Smooth muscle cell (in vitro differentiated cells): Measurements from ENCODE around the gene GABRB2. TPM values are rescaled to one million over a fixed set of nuclear protein-coding genes. Genes with fewer than 3 reads are reported as not detected.

ENCODE experiments used
- DNase-seq: peaks from one replicate; lab custom pipeline; 2025; ENCODE audit not compliant: unreplicated experiment; lab: John Stamatoyannopoulos, UW
- H2AFZ ChIP-seq: fragments of 200-600 bp; sonication (generic); 2 replicates; pipeline ENCODE4 v1.6.0; 2016; ENCODE audit warnings: antibody characterized with exemption, low read depth, mild to moderate bottlenecking
- H3F3A ChIP-seq: fragments of 200-600 bp; sonication (generic); 2 replicates; pipeline ENCODE4 v1.6.0; 2017; ENCODE audit warnings: antibody characterized with exemption, low read depth
- H3K27ac ChIP-seq: fragments of 200-600 bp; sonication (generic); 2 replicates; pipeline ENCODE4 v1.5.1; 2016; ENCODE audit warnings: low read depth, mild to moderate bottlenecking
- H3K27me3 ChIP-seq: fragments of 200-600 bp; sonication (generic); 2 replicates; pipeline ENCODE4 v1.6.1; 2016; ENCODE audit warnings: low read depth, mild to moderate bottlenecking
- H3K36me3 ChIP-seq: fragments of 200-600 bp; sonication (generic); 2 replicates; pipeline ENCODE4 v1.5.1; 2016; ENCODE audit warnings: low read depth
- H3K4me1 ChIP-seq: fragments of 200-600 bp; sonication (generic); 2 replicates; pipeline ENCODE4 v1.5.1; 2016; ENCODE audit warnings: low read depth
- H3K4me2 ChIP-seq: fragments of 200-600 bp; sonication (generic); 2 replicates; pipeline ENCODE4 v1.6.0; 2016; ENCODE audit warnings: mild to moderate bottlenecking
- H3K4me3 ChIP-seq: fragments of 200-600 bp; sonication (generic); 2 replicates; pipeline ENCODE4 v1.5.1; 2016; ENCODE audit warnings: mild to moderate bottlenecking
- H3K79me2 ChIP-seq: fragments of 200-600 bp; sonication (generic); 2 replicates; pipeline ENCODE4 v1.6.0; 2016; ENCODE audit warnings: low read depth, mild to moderate bottlenecking
- H3K9ac ChIP-seq: fragments of 200-600 bp; sonication (generic); 2 replicates; pipeline ENCODE4 v1.6.0; 2016; ENCODE audit warnings: low read depth
- H3K9me3 ChIP-seq: fragments of 200-600 bp; sonication (generic); replicated peaks from 2 replicates; pipeline ENCODE4 v1.5.1; 2016; ENCODE audit warnings: low read depth
- H4K20me1 ChIP-seq: fragments of 200-600 bp; sonication (generic); 2 replicates; pipeline ENCODE4 v1.6.0; 2016; ENCODE audit warnings: low read depth
- WGBS: methylation state at CpG from one replicate; pipeline ENCODE4 v1.1.7; 2016; ENCODE audit warnings: low lambda C conversion rate; 5-methylcytosine and 5-hydroxymethylcytosine counted together
- polyA plus RNA-seq: library from polyadenylated mRNA; unstranded; fragments of >200 nt; fragmentation: Nextera tagmentation; extraction: Ambion mirVana; gene quantifications from 2 replicates; pipeline ENCODE4 v1.2.1, GENCODE V29; 2016
- total RNA-seq: library from RNA; depleted of rRNA; stranded (reverse); fragments of >200 nt; gene quantifications from 2 replicates; pipeline ENCODE4 v1.2.3, GENCODE V29; 2014
- TF ChIP-seq, protein P1 (sequence below): fragments of 200-600 bp; sonication (generic); IDR thresholded peaks from 2 replicates; pipeline ENCODE4 v1.5.1; 2017; ENCODE audit warnings: borderline replicate concordance, mild to moderate bottlenecking, antibody characterized with exemption; ENCODE audit not compliant: insufficient read depth, poor library complexity, severe bottlenecking

GABRB2 gene
- total and polyA plus RNA-seq, 2 experiments from 2014 or later = 1.2 to 3.5 TPM

DNA sequence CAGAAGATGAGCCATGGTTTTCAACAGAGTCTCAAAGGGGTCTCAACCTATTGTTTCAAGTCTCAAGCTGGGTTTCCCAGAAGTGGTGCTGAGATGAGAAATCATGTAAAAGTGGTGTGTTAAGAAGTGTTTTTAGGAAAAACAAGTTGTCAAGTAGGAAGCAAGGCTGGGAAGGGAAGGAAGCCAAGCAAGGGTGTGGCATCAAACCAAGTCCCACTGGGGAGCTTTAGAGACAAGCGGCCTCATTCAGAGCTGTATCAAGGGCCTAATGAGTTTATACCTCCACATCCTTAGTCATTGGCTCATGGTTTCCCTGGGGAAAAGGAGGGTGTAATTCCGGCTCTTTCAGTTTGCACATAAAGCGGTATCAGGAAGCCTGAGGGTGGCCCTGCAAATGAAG is 26.4 kb upstream of the GABRB2 start:
- DNase-seq = no peak
- Histone ChIP-seq H3K9me3 (no peaks in the 10 kb centered on the region), H3K36me3 (no peaks in the 10 kb centered on the region), H3K4me1 (no peaks in the 10 kb centered on the region), H3K9ac (no peak overlapping the region), H3K79me2 (no peaks in the 10 kb centered on the region), H3K27me3 (no peaks in the 10 kb centered on the region), H3K4me2 (no peak overlapping the region), H3F3A (no peaks in the 10 kb centered on the region), H4K20me1 (no peaks in the 10 kb centered on the region), H3K27ac (no peak overlapping the region), H3K4me3 (no peak overlapping the region), H2AFZ (no peak overlapping the region)
- WGBS = 92% methylated on average over 3 of the region's 3 CpGs
- TF ChIP-seq, protein P1, sequence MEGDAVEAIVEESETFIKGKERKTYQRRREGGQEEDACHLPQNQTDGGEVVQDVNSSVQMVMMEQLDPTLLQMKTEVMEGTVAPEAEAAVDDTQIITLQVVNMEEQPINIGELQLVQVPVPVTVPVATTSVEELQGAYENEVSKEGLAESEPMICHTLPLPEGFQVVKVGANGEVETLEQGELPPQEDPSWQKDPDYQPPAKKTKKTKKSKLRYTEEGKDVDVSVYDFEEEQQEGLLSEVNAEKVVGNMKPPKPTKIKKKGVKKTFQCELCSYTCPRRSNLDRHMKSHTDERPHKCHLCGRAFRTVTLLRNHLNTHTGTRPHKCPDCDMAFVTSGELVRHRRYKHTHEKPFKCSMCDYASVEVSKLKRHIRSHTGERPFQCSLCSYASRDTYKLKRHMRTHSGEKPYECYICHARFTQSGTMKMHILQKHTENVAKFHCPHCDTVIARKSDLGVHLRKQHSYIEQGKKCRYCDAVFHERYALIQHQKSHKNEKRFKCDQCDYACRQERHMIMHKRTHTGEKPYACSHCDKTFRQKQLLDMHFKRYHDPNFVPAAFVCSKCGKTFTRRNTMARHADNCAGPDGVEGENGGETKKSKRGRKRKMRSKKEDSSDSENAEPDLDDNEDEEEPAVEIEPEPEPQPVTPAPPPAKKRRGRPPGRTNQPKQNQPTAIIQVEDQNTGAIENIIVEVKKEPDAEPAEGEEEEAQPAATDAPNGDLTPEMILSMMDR = no peak

DNA sequence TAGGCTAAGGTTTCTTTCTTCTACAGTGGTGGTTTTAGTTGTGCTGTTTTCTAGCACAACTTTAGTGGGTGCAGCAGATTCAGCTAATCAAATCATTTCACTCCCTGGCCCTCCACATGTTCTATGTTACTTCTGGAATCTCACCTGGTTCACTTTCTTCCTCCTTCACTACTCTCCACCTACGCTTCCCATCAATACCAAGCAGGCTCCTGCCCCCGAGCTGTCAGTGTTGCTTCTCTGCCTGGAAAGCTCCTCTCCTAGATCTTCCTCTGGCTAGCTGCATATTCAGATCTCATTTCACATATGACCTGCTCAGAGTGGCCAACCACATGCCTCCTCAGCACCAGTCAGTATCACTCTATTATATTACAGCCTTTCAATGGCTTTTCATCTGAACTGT is 19.6 kb upstream of the GABRB2 start:
- no peaks in the 10 kb centered on the region for H3K4me1 ChIP-seq
- H3F3A ChIP-seq = no peaks in the 10 kb centered on the region
- TF ChIP-seq, protein P1 = no peak
- H3K27me3 ChIP-seq = no peaks in the 10 kb centered on the region
- no peaks in the 10 kb centered on the region for H4K20me1 ChIP-seq
- H2AFZ ChIP-seq = no peak overlapping the region
- H3K79me2 ChIP-seq = no peaks in the 10 kb centered on the region
- no peak overlapping the region for H3K4me2 ChIP-seq
- no peaks in the 10 kb centered on the region for H3K9me3 ChIP-seq
- H3K36me3 ChIP-seq = no peaks in the 10 kb centered on the region
- WGBS = 83% methylated on average over 2 of the region's 2 CpGs
- no peak overlapping the region for H3K4me3 ChIP-seq
- H3K9ac ChIP-seq = no peak overlapping the region
- H3K27ac ChIP-seq = no peak overlapping the region
- no peak for DNase-seq

DNA sequence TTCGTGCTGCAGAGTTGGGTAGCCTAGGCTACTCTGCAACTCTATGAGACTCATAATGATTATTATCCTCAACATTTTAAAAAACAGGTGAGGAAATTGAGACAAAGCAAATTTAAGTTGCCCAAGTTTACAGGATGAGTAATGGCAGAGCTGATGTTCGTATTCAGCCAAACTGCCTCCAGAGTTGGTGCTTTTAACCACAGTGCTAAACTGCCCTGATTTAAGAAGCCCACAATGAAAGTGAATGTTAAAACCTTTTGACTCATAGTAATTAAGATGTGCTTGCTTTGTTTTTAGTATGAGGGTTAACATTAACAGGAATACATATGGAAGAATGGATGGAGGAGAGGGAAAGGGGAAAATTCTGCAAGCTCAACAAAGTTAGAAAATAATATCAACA is 15.9 kb upstream of the GABRB2 start:
- no peak overlapping the region for H3K4me2 ChIP-seq
- no peaks in the 10 kb centered on the region for H3K79me2 ChIP-seq
- H2AFZ ChIP-seq = no peak overlapping the region
- H3K27me3 ChIP-seq = no peaks in the 10 kb centered on the region
- no peaks in the 10 kb centered on the region for H3F3A ChIP-seq
- no peak overlapping the region for H3K27ac ChIP-seq
- no peak overlapping the region for H3K4me3 ChIP-seq
- no peak for DNase-seq
- TF ChIP-seq, protein P1 = no peak
- H3K9ac ChIP-seq = no peak overlapping the region
- H3K4me1 ChIP-seq = no peaks in the 10 kb centered on the region
- no peaks in the 10 kb centered on the region for H4K20me1 ChIP-seq
- 56% methylated on average over 2 of the region's 2 CpGs for WGBS
- no peaks in the 10 kb centered on the region for H3K9me3 ChIP-seq
- no peaks in the 10 kb centered on the region for H3K36me3 ChIP-seq

DNA sequence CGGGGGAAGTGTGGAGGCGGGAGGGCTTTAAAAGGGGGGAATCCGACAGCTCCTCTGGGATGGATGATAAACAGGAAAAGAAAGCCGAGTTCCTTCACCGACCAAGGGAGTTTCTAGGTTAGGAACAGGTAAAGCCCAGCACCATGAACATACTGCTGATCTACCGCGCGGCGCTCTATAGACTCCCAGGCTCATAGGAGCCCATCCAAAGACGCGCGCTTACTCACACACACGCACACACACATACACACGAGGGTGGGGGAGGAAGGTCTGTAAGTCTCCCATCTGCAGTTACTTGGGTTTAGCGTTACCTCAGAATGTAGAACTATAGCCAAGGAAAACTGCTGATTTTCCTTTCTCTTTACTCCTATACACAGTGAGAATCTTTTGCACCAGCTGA is 2.6 kb upstream of the GABRB2 start:
- Histone ChIP-seq H3K27me3 (peaks cover 38% of the 10 kb centered on the region), H3F3A (no peaks in the 10 kb centered on the region), H4K20me1 (no peaks in the 10 kb centered on the region), H2AFZ (no peak overlapping the region), H3K9ac (no peak overlapping the region), H3K4me2 (peak overlapping the region; percentile 99), H3K79me2 (no peaks in the 10 kb centered on the region), H3K36me3 (no peaks in the 10 kb centered on the region), H3K4me3 (peak overlapping the region; percentile 80), H3K9me3 (no peaks in the 10 kb centered on the region), H3K4me1 (no peaks in the 10 kb centered on the region), H3K27ac (no peak overlapping the region)
- no peak for DNase-seq
- TF ChIP-seq, protein P1 = no peak
- 3% methylated on average over 15 of the region's 15 CpGs for WGBS
